Endothelial cell (in vitro differentiated cells): Measurements from ENCODE around the gene OGFRL1. TPM values are rescaled to one million over a fixed set of nuclear protein-coding genes. Genes with fewer than 3 reads are reported as not detected.

Experiments
- DNase-seq: peaks from one replicate; pipeline ENCODE4 v3.0.0; 2021; ENCODE audit warnings: low spot score
- H3K27ac Mint-ChIP-seq: one replicate; pipeline ENCODE4 v1.8.0; 2021; ENCODE audit warnings: mixed read lengths, inconsistent platforms; ENCODE audit not compliant: unreplicated experiment
- H3K27me3 Mint-ChIP-seq: one replicate; pipeline ENCODE4 v1.8.0; 2021; ENCODE audit warnings: mild to moderate bottlenecking, moderate library complexity, mixed read lengths, inconsistent platforms; ENCODE audit not compliant: unreplicated experiment
- H3K36me3 Mint-ChIP-seq: one replicate; pipeline ENCODE4 v1.8.0; 2021; ENCODE audit warnings: mild to moderate bottlenecking, low read depth, mixed read lengths, inconsistent platforms; ENCODE audit not compliant: unreplicated experiment
- H3K4me1 Mint-ChIP-seq: one replicate; pipeline ENCODE4 v1.8.0; 2021; ENCODE audit warnings: mild to moderate bottlenecking, mixed read lengths, inconsistent platforms; ENCODE audit not compliant: unreplicated experiment
- H3K4me3 Mint-ChIP-seq: one replicate; pipeline ENCODE4 v1.8.0; 2021; ENCODE audit warnings: mild to moderate bottlenecking, mixed read lengths, inconsistent platforms; ENCODE audit not compliant: unreplicated experiment
- H3K9me3 Mint-ChIP-seq: one replicate; pipeline ENCODE4 v1.8.0; 2021; ENCODE audit warnings: mixed read lengths, inconsistent platforms; ENCODE audit not compliant: unreplicated experiment
- CTCF ChIP-seq: fragments of 200-600 bp; sonication (generic); IDR thresholded peaks from one replicate; pipeline ENCODE4 v1.5.0; 2021; ENCODE audit warnings: antibody characterized with exemption; ENCODE audit not compliant: unreplicated experiment
- total RNA-seq: library from RNA; stranded (reverse); fragmentation: NEBNext Ultra II Directional; extraction: Animal tissue kit (Norgen Biotek cat#: 25700); gene quantifications from one replicate; pipeline ENCODE4 v1.2.1, GENCODE V29; 2021; ENCODE audit not compliant: unreplicated experiment

OGFRL1 gene
- total RNA-seq, 1 donor from 2014 or later = 6.0 TPM

- H3K27ac Mint-ChIP-seq = no peak overlapping the region
- H3K4me3 Mint-ChIP-seq = no peak overlapping the region
- no peaks in the 10 kb centered on the region for H3K9me3 Mint-ChIP-seq
- no peaks in the 10 kb centered on the region for H3K27me3 Mint-ChIP-seq
- no peak for TF ChIP-seq CTCF
- H3K36me3 Mint-ChIP-seq = no peaks in the 10 kb centered on the region
- no peak for DNase-seq
- peaks cover 5% of the 10 kb centered on the region for H3K4me1 Mint-ChIP-seq
Measured at GRCh38 chr6:71300561-71301168, 12.1 kb downstream of the OGFRL1 start.

GRCh38 chr6:71301546-71301945, 12.9 kb downstream of the OGFRL1 start:
- Mint-ChIP-seq H3K4me1 (peaks cover 5% of the 10 kb centered on the region), H3K36me3 (no peaks in the 10 kb centered on the region), H3K9me3 (no peaks in the 10 kb centered on the region), H3K27me3 (no peaks in the 10 kb centered on the region), H3K27ac (no peak overlapping the region), H3K4me3 (no peak overlapping the region)
- DNase-seq = no peak
- no peak for TF ChIP-seq CTCF

- Mint-ChIP-seq H3K4me3 (no peak overlapping the region), H3K36me3 (no peaks in the 10 kb centered on the region), H3K4me1 (no peaks in the 10 kb centered on the region), H3K9me3 (no peaks in the 10 kb centered on the region), H3K27ac (no peak overlapping the region), H3K27me3 (no peaks in the 10 kb centered on the region)
- no peak for TF ChIP-seq CTCF
- DNase-seq = no peak
Measured at GRCh38 chr6:71309656-71310055, 21.0 kb downstream of the OGFRL1 start.

GRCh38 chr6:71310261-71310660, 21.6 kb downstream of the OGFRL1 start:
- Mint-ChIP-seq H3K27ac (no peak overlapping the region), H3K4me3 (no peak overlapping the region), H3K4me1 (no peaks in the 10 kb centered on the region), H3K9me3 (no peaks in the 10 kb centered on the region), H3K27me3 (no peaks in the 10 kb centered on the region), H3K36me3 (no peaks in the 10 kb centered on the region)
- TF ChIP-seq CTCF = no peak
- DNase-seq = no peak

- H3K4me3 Mint-ChIP-seq = no peak overlapping the region
Measured at GRCh38 chr6:71312089-71312488, 23.5 kb downstream of the OGFRL1 start.

More at GRCh38 chr6:71312089-71312488, 23.5 kb downstream of the OGFRL1 start:
- no peak for DNase-seq
- Mint-ChIP-seq H3K27me3 (no peaks in the 10 kb centered on the region), H3K27ac (no peak overlapping the region), H3K4me1 (no peaks in the 10 kb centered on the region), H3K9me3 (no peaks in the 10 kb centered on the region), H3K36me3 (no peaks in the 10 kb centered on the region)
- TF ChIP-seq CTCF = no peak
